Spleen (tissue), 11 donors: ENCODE results near the gene GLA. TPM values are rescaled to one million over a fixed set of nuclear protein-coding genes. Genes with fewer than 3 reads are reported as not detected.
A peak's percentile ranks its signal among the peaks of the same experiment; 100 is the strongest.

Experiments
- DNase-seq: peaks from one replicate; pipeline ENCODE4 v3.0.0-alpha.2; 2020
- H3K27ac ChIP-seq, 8 donors: fragments of 200-600 bp; sonication (generic) in 7 of 8; 1 replicate in 4 of 8; 2 replicates in 4 of 8; pipeline versions ENCODE4 v1.5.0 to v1.8.0; 2016 to 2021; ENCODE audit warnings: inconsistent platforms in 4 of 8, mild to moderate bottlenecking in 4 of 8, moderate library complexity in 1 of 8
- H3K27me3 ChIP-seq, 7 donors: fragments of 200-600 bp; sonication (generic) in 6 of 7; replicated peaks in 1 of 7; 1 replicate in 4 of 7; 2 replicates in 3 of 7; pipeline versions ENCODE4 v1.5.0 to v1.8.0; 2016 to 2021; ENCODE audit warnings: inconsistent platforms in 3 of 7, mild to moderate bottlenecking in 1 of 7
- H3K36me3 ChIP-seq, 6 donors: fragments of 200-600 bp; sonication (generic) in 5 of 6; 1 replicate in 4 of 6; 2 replicates in 2 of 6; pipeline versions ENCODE4 v1.5.0 to v1.8.0; 2016 to 2021; ENCODE audit warnings: inconsistent platforms in 2 of 6
- H3K4me1 ChIP-seq, 6 donors: fragments of 200-600 bp; sonication (generic) in 5 of 6; 1 replicate in 3 of 6; 2 replicates in 3 of 6; pipeline versions ENCODE4 v1.5.0 to v1.8.0; 2016 to 2021; ENCODE audit warnings: inconsistent platforms in 3 of 6
- H3K4me3 ChIP-seq, 8 donors: fragments of 200-600 bp; sonication (generic) in 7 of 8; 1 replicate in 4 of 8; 2 replicates in 4 of 8; pipeline versions ENCODE4 v1.5.0 to v1.8.0; 2016 to 2021; ENCODE audit warnings: inconsistent platforms in 4 of 8, mild to moderate bottlenecking in 4 of 8, moderate library complexity in 2 of 8
- H3K9me3 ChIP-seq, 8 donors: fragments of 200-600 bp; sonication (generic) in 7 of 8; 1 replicate in 4 of 8; 2 replicates in 4 of 8; pipeline versions ENCODE4 v1.5.0 to v1.8.0; 2016 to 2021; ENCODE audit warnings: inconsistent platforms in 4 of 8
- POLR2A ChIP-seq, 3 donors: fragments of 450-650 bp; IDR thresholded peaks; one replicate each; pipeline ENCODE4 v1.5.1; 2017; ENCODE audit warnings: antibody characterized with exemption in 3 of 3, mild to moderate bottlenecking in 1 of 3
- POLR2AphosphoS5 ChIP-seq, 3 donors: sonication (generic); formaldehyde crosslinking; IDR thresholded peaks; one replicate each; pipeline ENCODE4 v1.5.1; 2017; ENCODE audit warnings: antibody characterized with exemption in 3 of 3
- WGBS, 5 donors: extraction: QIAGEN DNeasy Blood & Tissue Kit in 3 of 5; methylation state at CpG; one replicate each; pipeline versions ENCODE4 v1.1.5 to v1.1.7; 2013 to 2018; 5-methylcytosine and 5-hydroxymethylcytosine counted together
- intact Hi-C: fragments of 100-400 bp; cut with DNase I; formaldehyde crosslinking; loops from one replicate; pipeline ENCODE4 v1.15.0; 2023; ENCODE audit warnings: low total_unique reads
- polyA plus RNA-seq, 3 donors: library from polyadenylated mRNA; stranded (reverse); fragments of 200-250 nt; gene quantifications; one replicate each; pipeline ENCODE4 v1.2.1, GENCODE V29; 2013
- total RNA-seq, 7 donors: library from RNA; depleted of rRNA in 3 of 7; stranded (reverse); fragments of >200 nt in 3 of 7; fragmentation: NEBNext Ultra II Directional in 4 of 7; extraction: Animal tissue kit (Norgen Biotek cat#: 25700) in 4 of 7; gene quantifications; one replicate each; pipeline versions ENCODE4 v1.1.0 to v1.2.1, GENCODE V29; 2016 to 2021
- TF ChIP-seq, protein P1 (sequence below), 11 experiments: fragments of 200-600 bp in 7 of 11; fragments of 450-650 bp in 4 of 11; sonication (generic) in 4 of 11; IDR thresholded peaks in 8 of 11; conservative IDR thresholded peaks in 3 of 11; 1 replicate in 7 of 11; 2 replicates in 4 of 11; pipeline versions ENCODE4 v1.4.0 to v1.8.0; 2016 to 2021; ENCODE audit warnings: antibody characterized with exemption in 11 of 11, inconsistent platforms in 4 of 11, mild to moderate bottlenecking in 1 of 11
- donor health status: healthy with polysubstance abuse.
- donor health status: DM: no; HTN: no; CAD: no; lungs with moderate emphysema.
- donor health status: DM: no; HTN: no; CAD: no.
- donor health status: Bipolar disorder and iron deficiency.
- donor health status: healthy.
- donor health status: DM: no; HTN: no; CAD: no.
- donor health status: DM: yes; HTN: yes; CAD: no.

GLA gene
- total and polyA plus RNA-seq, 10 donors = 22.9 to 38.5 (median 31.2) TPM

DNA sequence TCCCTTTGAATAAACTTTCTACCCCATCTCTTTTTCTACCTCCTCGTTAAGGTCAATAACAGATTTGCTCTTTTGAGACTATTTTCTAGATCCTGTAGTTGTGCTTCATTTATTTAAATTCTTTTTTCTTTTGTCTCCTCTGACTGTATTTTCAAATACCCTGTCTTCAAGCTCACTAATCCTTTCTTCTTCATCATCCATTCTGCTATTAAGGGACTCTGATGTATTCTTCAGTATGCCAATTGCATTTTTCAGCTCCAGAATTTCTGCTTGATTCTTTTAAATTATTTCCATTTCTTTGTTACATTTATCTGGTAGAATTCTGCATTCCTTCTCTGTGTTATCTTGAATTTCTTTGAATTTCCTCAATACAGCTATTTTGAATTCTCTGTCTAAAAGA lies 41.6 kb upstream of the GLA start:
- WGBS, 5 donors = 86 to 100% (median 93%) methylated on average over 1 of the region's 1 CpG
- intact Hi-C loops = no loop called here
- Histone ChIP-seq H3K36me3 (peaks cover 0 to 45% (median under 1%) of the 10 kb centered on the region in 6 donors), H3K27me3 (no peaks in the 10 kb centered on the region), H3K4me1 (no peaks in the 10 kb centered on the region), H3K4me3 (no peak overlapping the region), H3K27ac (no peak overlapping the region), H3K9me3 (peaks cover 0 to 12% (median 0%) of the 10 kb centered on the region in 8 donors)
- TF ChIP-seq POLR2A (IDR thresholded peaks at IDR 0.05) = no peak
- no peak for DNase-seq

DNA sequence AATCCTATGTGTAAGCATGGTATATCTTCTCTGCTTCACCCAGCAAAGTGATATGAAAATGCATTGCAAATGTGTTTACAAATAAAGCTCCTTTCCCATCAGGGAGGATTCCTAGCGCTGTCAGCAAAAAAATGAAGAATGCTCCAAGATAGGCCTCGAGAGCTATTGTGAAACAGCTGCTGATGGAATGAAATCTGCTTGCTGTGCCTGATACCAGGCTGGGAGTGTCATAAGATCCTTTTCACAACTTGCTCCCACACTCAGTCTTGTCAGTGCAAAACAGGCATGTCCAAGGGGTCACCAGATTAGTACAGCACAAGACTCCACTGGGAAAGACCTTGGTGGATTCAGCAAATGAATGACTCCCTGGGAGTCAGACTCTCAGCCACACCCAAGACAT lies 34.4 kb upstream of the GLA start:
- H3K4me3 ChIP-seq = no peak overlapping the region
- TF ChIP-seq, protein P1, sequence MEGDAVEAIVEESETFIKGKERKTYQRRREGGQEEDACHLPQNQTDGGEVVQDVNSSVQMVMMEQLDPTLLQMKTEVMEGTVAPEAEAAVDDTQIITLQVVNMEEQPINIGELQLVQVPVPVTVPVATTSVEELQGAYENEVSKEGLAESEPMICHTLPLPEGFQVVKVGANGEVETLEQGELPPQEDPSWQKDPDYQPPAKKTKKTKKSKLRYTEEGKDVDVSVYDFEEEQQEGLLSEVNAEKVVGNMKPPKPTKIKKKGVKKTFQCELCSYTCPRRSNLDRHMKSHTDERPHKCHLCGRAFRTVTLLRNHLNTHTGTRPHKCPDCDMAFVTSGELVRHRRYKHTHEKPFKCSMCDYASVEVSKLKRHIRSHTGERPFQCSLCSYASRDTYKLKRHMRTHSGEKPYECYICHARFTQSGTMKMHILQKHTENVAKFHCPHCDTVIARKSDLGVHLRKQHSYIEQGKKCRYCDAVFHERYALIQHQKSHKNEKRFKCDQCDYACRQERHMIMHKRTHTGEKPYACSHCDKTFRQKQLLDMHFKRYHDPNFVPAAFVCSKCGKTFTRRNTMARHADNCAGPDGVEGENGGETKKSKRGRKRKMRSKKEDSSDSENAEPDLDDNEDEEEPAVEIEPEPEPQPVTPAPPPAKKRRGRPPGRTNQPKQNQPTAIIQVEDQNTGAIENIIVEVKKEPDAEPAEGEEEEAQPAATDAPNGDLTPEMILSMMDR (IDR thresholded peaks at IDR 0.05 in 8 of 11, conservative IDR thresholded peaks at IDR 0.05 in 3 of 11) = no peak
- TF ChIP-seq POLR2AphosphoS5 (IDR thresholded peaks at IDR 0.05) = peak in 1 of 3 donors; percentile 13
- no peaks in the 10 kb centered on the region for H3K9me3 ChIP-seq
- H3K36me3 ChIP-seq = peaks cover 0 to 54% (median 12%) of the 10 kb centered on the region in 6 donors
- no peaks in the 10 kb centered on the region for H3K27me3 ChIP-seq
- WGBS, 5 donors = 60 to 81% (median 73%) methylated on average over 2 of the region's 2 CpGs
- intact Hi-C loops = no loop called here
- H3K4me1 ChIP-seq = no peaks in the 10 kb centered on the region
- no peak overlapping the region for H3K27ac ChIP-seq
- no peak for DNase-seq

DNA sequence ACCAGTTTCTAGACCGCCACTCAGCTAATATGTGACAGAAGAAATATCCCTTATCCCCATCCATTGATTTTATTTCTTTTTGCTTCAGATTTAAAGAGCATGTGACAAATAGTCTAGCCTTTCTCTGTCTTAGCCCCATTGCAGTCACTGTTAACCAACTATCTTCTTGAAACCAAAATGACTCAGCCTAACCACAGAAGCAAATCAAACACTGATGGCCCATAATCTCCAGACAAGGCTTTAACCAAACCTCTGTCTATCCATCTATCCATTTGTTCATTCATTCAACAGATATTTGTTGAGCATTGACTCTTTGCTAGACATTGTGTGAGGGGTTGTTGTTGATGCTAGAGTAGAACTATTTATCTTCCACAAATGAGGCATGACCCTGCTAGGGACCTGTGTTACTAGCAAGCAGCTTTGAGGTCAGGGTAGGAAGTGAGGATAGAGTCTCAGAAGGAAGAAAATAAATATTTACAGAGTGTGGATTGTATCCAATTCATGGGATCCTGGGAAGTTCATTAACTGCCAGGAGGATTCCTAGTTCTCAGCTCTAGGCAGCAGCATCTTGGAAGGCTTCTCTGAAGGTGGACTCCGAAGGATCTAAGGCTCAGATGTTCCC lies 22.8 kb upstream of the GLA start:
- DNase-seq = no peak
- Histone ChIP-seq H3K4me1 (no peaks in the 10 kb centered on the region), H3K9me3 (peaks cover 0 to 15% (median 0%) of the 10 kb centered on the region in 8 donors), H3K36me3 (peaks cover 0 to 44% (median 5%) of the 10 kb centered on the region in 6 donors), H3K27ac (no peak overlapping the region), H3K4me3 (no peak overlapping the region), H3K27me3 (no peaks in the 10 kb centered on the region)
- intact Hi-C loops = no loop called here
- TF ChIP-seq POLR2A (IDR thresholded peaks at IDR 0.05) (no peak), POLR2AphosphoS5 (IDR thresholded peaks at IDR 0.05) (no peak)
- TF ChIP-seq, protein P1 (IDR thresholded peaks at IDR 0.05 in 8 of 11, conservative IDR thresholded peaks at IDR 0.05 in 3 of 11) = no peak
- 66 to 97% (median 87%) methylated on average over 2 of the region's 2 CpGs for WGBS, 5 donors

DNA sequence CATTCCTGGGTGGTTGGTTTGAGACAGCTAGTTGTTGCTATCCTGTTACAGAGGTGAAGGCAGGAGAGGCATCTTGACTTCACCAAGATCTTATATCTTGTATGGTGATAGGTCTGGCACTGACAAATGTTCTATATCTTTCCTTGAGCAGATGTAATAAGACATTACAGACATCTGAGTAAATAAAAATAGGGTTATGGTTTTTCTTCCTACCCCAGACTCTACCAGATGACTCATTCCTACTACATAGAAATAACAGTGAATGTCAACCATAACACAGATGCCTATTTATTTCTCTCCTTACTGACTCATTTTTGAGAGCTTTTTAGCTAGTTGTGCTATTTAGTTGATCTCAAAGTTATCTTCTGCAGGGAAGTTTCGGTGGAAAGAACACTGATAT lies 22.2 kb upstream of the GLA start:
- Histone ChIP-seq H3K36me3 (peaks cover 0 to 48% (median 5%) of the 10 kb centered on the region in 6 donors), H3K4me3 (no peak overlapping the region), H3K4me1 (no peaks in the 10 kb centered on the region), H3K9me3 (peaks cover 0 to 15% (median 0%) of the 10 kb centered on the region in 8 donors), H3K27me3 (no peaks in the 10 kb centered on the region), H3K27ac (no peak overlapping the region)
- no peak for DNase-seq
- intact Hi-C loops = no loop called here
- TF ChIP-seq, protein P1 (IDR thresholded peaks at IDR 0.05 in 8 of 11, conservative IDR thresholded peaks at IDR 0.05 in 3 of 11) = no peak
- TF ChIP-seq POLR2AphosphoS5 (IDR thresholded peaks at IDR 0.05) = no peak
- TF ChIP-seq POLR2A (IDR thresholded peaks at IDR 0.05) = no peak
- 65 to 85% (median 83%) methylated on average over 1 of the region's 1 CpG for WGBS, 5 donors
